ENCODE results near the gene MAN1C1. TPM values are rescaled to one million over a fixed set of nuclear protein-coding genes. Genes with fewer than 3 reads are reported as not detected.

MAN1C1 gene
- total RNA-seq, 1 donor from 2014 or later = 2.6 TPM

GRCh38 chr1:25614501-25615171 lies 2.0 kb upstream of the MAN1C1 start:
- no peak for ATAC-seq

GRCh38 chr1:25615172-25615541 lies 1.4 kb upstream of the MAN1C1 start:
- ATAC-seq = no peak

GRCh38 chr1:25615563-25616094 lies 962 bp upstream of the MAN1C1 start:
- ATAC-seq = peak; percentile 5

- no peak for ATAC-seq
Observed at GRCh38 chr1:25616987-25617624, 515 bp downstream of the MAN1C1 start.

- ATAC-seq = no peak
Observed at GRCh38 chr1:25617625-25618432, 1.2 kb downstream of the MAN1C1 start.

GRCh38 chr1:25618433-25618808 lies 1.8 kb downstream of the MAN1C1 start:
- ATAC-seq = no peak

- no peak for ATAC-seq
Observed at GRCh38 chr1:25619101-25619890, 2.7 kb downstream of the MAN1C1 start.

GRCh38 chr1:25620211-25620610 lies 3.6 kb downstream of the MAN1C1 start:
- ATAC-seq = no peak

GRCh38 chr1:25620701-25621350 lies 4.2 kb downstream of the MAN1C1 start:
- no peak for ATAC-seq

- ATAC-seq = no peak
Observed at GRCh38 chr1:25621876-25622275, 5.3 kb downstream of the MAN1C1 start.

- no peak for ATAC-seq
Observed at GRCh38 chr1:25622531-25622930, 5.9 kb downstream of the MAN1C1 start.

- ATAC-seq = no peak
Observed at GRCh38 chr1:25623007-25623406, 6.4 kb downstream of the MAN1C1 start.

GRCh38 chr1:25623731-25624130 lies 7.1 kb downstream of the MAN1C1 start:
- no peak for ATAC-seq

GRCh38 chr1:25624156-25624555 lies 7.6 kb downstream of the MAN1C1 start:
- ATAC-seq = no peak

GRCh38 chr1:25624604-25625003 lies 8.0 kb downstream of the MAN1C1 start:
- ATAC-seq = no peak

- no peak for ATAC-seq
Observed at GRCh38 chr1:25626018-25626417, 9.4 kb downstream of the MAN1C1 start.

- no peak for ATAC-seq
Observed at GRCh38 chr1:25628741-25629421, 12.3 kb downstream of the MAN1C1 start.

- no peak for ATAC-seq
Observed at GRCh38 chr1:25629836-25630235, 13.2 kb downstream of the MAN1C1 start.

GRCh38 chr1:25631750-25632485 lies 15.3 kb downstream of the MAN1C1 start:
- no peak for ATAC-seq

- ATAC-seq = no peak
Observed at GRCh38 chr1:25634066-25634465, 17.5 kb downstream of the MAN1C1 start.

- ATAC-seq = no peak
Observed at GRCh38 chr1:25634896-25635295, 18.3 kb downstream of the MAN1C1 start.

All from esophagus mucosa (tissue), 1 donor.